GM21367 (cell line): ENCODE data around the gene HOXC13.

Experiments used
- ATAC-seq: cut with Tn5 transposase; IDR thresholded peaks from one replicate; pipeline ENCODE4 v1.9.1; 2021; ENCODE audit not compliant: unreplicated experiment

Gene HOXC13

GRCh38 chr12:53969588-53970259 lies 31.1 kb downstream of the HOXC13 start:
- no peak for ATAC-seq

- ATAC-seq, result no peak
These were observed 31.8 kb downstream of the HOXC13 start for GRCh38 chr12:53970451-53970850.

GRCh38 chr12:53971129-53971528 lies 32.5 kb downstream of the HOXC13 start:
- no peak for ATAC-seq

GRCh38 chr12:53971686-53972085 lies 33.1 kb downstream of the HOXC13 start:
- ATAC-seq, result no peak

- ATAC-seq, result no peak
These were observed 33.6 kb downstream of the HOXC13 start for GRCh38 chr12:53972152-53972702.

GRCh38 chr12:53972722-53973235 lies 34.1 kb downstream of the HOXC13 start, which contains the start of gene HOXC11:
Gene HOXC11, plus strand, starts transcription at chr12:53973126. Its CDS starts 116 bp downstream, at chr12:53973242.
- no peak for ATAC-seq

- ATAC-seq, result no peak
These were observed 34.8 kb downstream of the HOXC13 start for GRCh38 chr12:53973236-53974042.

GRCh38 chr12:53974084-53975063 lies 35.7 kb downstream of the HOXC13 start, which contains the start of gene HOTAIR:
Gene HOTAIR, minus strand, starts transcription at chr12:53974954.
- no peak for ATAC-seq

GRCh38 chr12:53975064-53975471 lies 36.4 kb downstream of the HOXC13 start:
- ATAC-seq, result no peak

GRCh38 chr12:53975479-53976152 lies 37.0 kb downstream of the HOXC13 start:
- no peak for ATAC-seq

GRCh38 chr12:53976172-53976822 lies 37.7 kb downstream of the HOXC13 start:
- no peak for ATAC-seq

GRCh38 chr12:53976823-53977595 lies 38.4 kb downstream of the HOXC13 start:
- ATAC-seq, result no peak

- ATAC-seq, result no peak
These were observed 39.2 kb downstream of the HOXC13 start for GRCh38 chr12:53977596-53978445.

GRCh38 chr12:53978477-53979356 lies 40.1 kb downstream of the HOXC13 start:
- ATAC-seq, result no peak

- no peak for ATAC-seq
These were observed 41.6 kb downstream of the HOXC13 start for GRCh38 chr12:53980104-53980801.

- ATAC-seq, result no peak
These were observed 42.3 kb downstream of the HOXC13 start for GRCh38 chr12:53980802-53981496.
